Measurements from ENCODE around the gene DHRS7C.

Gene DHRS7C, protein sequence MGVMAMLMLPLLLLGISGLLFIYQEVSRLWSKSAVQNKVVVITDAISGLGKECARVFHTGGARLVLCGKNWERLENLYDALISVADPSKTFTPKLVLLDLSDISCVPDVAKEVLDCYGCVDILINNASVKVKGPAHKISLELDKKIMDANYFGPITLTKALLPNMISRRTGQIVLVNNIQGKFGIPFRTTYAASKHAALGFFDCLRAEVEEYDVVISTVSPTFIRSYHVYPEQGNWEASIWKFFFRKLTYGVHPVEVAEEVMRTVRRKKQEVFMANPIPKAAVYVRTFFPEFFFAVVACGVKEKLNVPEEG

DNA sequence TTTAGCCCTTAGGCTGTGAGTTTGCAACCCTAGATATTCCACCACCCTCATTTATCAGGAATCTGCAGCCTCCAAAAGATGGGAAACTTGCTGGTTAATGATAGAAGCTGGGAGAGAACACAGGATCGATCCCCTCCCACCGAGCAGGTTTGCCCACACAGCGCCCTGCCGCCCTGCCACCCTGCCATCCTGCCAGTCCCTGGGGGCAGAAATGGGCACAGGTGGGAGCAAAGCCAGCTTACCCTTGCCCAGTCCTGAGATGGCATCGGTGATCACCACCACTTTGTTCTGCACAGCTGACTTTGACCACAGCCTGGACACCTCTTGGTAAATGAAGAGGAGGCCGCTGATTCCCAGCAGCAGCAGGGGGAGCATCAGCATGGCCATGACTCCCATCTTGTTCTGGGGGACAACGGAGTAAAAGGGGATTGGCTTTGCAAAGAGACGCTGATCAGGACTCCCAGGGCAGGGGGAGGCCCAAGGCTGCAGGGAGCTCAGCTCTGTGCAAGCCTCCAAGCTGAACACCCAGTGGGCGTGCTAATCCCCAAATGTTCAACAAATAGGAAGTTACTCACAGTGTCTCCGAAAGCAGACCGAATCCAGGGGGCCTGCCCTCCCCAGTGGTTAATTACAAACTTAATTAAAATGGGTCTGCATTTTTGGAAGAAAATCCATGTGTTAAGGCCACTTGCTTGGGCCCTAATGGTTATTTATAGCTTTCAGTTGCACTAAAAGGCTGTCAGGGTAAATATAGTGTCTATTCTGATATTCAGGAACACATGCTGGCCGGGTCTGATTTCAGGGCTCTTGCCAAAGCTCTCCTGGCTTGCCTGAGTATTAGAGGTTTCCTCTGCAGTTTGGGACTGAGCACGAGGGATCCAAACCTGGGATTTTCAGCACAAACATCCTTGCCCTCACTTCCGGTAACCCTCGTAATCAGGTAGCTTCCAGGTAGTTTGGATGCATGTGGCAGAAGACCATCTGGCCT, at the start of gene DHRS7C:
TSS of gene DHRS7C (minus strand) at position 704 of the 988 bp plus-strand sequence. CDS start at position 396, 308 bp downstream.
- DNase-seq (ENCODE audit: low spot score), result no peak

DNA sequence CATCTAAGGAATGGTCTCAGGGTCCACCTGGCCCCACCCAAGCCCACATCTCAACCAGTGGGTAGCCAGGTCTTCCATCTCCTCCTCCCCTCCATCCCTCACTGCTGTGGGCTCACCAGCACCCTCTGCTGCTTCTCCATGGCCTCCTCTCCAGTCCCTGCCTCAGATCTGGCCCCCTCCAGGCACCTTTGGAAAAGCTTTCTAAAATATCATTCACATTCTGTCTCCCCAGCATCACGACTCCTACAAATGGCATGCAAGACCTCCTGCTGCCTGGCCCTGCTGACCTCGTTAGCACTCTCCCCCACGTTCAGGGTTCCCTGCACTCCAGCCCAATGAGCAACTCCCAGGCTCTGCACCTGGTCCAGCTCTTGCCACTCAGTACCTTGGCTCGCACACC, 48.0 kb upstream of the DHRS7C start:
- DNase-seq (ENCODE audit: low spot score), result no peak

DNA sequence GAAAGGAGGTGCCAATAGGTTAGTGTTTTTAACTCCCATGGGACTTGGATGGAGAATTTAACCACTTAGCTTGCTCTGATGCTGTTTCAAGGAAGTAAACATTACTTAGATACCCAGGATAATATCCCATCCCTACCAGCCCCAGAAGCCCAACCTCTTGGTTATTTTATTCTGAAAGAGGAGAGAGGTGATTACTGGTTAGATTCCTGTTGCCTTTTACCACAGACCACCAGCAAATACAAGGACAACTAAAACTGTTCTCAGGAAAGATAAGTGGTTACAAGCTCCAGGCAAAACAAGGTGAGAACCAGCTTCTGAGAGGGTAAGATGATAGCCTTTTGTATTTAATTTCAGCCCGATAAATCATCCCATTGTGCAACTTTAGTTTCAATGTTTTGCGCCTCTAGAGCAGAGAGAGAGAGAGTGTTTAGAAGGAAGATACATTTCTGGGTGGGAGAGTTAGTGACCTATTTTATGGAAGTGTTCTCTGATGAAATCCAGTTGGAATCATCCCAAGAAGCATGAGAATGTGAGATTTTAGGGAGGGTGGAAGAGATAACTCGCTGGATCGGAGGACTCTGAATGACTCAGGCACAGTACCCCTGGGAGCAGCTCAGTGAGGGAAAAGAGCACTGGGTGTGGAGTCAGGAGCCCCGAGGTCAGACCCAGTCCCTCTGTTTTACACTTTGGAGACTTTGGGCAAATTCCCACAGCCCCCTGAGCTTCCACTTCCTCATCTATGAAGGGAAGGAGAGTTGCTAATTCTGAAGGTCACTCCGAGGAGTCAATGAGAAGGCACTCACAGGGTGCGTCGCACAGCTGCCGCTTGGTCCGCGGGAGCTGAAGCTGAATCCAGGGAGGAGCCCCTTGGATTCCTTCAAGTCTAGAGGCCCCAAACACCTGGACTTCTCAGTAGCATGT, 46.4 kb upstream of the DHRS7C start:
- no peak for DNase-seq (ENCODE audit: low spot score)

DNA sequence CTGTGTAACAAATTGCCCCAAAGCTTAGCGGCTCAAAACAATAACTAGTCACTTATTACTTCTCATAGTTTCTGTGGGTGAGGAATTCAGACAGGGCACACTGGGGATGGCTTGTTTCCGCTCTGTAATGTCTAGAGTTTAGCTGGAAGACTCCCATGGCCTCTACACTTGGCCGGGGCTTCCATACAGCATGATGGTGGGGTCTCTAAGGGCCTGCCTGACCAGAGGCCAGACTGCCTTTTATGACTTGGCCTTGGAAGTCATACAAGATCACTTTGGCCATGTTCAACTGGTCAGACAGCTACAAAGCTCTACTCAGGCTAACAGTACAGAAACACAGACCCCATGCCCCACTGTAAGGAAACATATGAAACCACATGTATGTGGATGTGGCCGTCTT, 42.5 kb upstream of the DHRS7C start:
- no peak for DNase-seq (ENCODE audit: low spot score)

DNA sequence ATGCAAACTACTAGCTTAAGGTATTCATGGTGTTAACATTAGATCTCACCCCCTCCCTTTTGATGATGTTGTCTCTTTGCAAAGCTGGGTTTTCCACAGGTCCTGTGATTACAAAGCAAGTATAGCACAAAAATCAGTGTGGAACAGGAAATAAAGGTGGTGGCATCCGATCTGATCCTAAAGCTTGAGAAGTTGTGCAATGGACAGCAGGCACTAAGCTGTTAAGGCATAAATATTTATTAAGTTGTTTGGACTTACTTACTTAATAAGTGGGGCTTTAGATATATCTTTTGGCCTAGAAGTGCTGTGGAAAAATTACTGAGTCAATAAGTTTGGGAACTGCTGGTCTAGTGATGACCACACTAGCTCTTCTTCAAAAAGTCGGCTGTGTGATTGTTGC, 39.3 kb upstream of the DHRS7C start:
- DNase-seq (ENCODE audit: low spot score), result no peak

DNA sequence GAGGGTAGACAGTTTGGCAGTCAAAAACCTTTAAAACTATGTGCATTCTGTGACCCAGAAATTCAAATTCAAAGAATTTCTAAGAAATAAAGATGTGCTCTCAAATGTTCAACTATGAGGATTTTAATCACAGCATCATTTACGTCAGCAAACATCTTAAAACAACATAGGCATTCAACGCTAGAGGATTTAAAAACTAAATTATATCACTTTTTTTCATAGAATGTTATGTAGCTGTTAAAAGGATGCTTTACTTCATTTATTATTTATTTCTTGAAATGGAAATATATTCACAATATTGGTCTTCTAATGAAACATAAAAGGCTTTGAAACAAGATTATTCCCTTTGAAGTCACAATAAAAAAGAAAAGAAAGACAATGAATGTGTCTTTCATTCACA, 38.0 kb upstream of the DHRS7C start:
- no peak for DNase-seq (ENCODE audit: low spot score)

DNA sequence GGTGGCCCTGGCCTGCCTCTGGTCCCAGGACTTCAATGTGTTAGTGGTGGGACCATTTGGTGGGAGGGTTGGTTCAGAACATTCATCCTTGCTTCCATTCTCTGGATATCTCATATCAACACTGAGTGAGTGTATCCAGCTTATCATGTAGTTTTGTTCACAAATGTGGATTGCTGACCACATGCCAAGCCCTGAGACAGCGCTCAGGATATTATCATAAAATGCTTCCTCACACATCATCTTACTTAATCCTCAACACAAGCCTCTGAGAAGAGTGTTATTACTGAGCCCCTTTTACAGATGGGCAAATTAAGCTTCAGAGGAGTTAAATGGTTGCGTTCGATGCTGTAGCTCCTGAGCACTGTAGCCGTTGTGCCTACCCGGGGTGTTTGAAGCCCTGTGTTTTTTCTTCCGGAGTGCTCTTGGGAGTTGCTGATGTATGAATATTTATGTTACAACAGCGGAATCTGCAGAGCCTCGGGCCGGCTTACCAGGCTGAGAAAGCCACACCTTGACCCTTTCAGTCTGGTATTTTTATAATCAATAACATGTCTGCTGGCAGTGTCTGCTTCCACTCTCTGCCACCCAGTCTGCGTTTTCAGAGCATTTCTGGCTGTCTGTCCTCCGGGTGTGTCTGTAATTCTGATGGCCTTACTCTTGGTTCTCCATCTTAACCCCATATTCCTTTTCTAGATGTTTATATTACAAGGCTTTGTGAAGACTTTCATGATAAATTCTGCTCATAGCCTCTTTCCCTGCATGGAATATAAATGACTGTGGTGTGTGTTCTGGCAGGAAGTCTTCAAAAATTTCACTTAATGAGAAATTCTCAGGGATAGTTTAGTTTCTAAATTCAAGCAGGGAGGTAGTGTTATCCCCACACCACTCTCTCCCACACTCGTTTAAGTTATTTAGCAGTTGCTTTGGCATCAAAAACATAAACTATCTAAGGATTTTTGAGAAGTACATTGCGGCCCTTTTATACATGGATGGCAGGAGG, 37.2 kb upstream of the DHRS7C start:
- no peak for DNase-seq (ENCODE audit: low spot score)

DNA sequence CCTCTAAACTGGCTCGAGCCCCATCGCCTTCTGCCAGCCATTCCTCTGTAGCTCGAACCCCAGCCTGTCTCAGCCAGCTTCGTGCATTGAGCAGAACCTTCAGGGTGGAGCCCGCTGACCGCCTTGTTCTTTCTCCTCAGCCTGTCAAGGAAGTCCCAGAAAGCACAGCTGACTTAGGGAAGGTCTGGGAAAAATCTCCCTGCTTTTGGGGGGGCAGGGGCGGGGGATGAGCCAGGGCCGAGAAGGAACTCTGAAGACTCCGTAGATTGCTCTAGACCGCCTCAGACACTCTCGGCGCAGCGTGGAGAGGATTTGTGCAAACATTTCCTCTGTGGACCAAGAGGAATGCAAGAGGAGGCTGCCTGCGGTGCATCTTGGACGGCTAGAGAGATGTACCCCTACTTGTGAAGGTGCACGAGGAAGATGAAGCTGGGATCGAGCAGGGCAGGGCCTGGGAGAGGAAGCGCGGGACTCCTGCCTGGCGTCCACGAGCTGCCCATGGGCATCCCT, 34.3 kb upstream of the DHRS7C start, which contains the start of gene GLP2R:
TSS of gene GLP2R (plus strand) at position 284 of the 510 bp plus-strand sequence. CDS start at position 424, 140 bp downstream.
- DNase-seq (ENCODE audit: low spot score), result no peak

DNA sequence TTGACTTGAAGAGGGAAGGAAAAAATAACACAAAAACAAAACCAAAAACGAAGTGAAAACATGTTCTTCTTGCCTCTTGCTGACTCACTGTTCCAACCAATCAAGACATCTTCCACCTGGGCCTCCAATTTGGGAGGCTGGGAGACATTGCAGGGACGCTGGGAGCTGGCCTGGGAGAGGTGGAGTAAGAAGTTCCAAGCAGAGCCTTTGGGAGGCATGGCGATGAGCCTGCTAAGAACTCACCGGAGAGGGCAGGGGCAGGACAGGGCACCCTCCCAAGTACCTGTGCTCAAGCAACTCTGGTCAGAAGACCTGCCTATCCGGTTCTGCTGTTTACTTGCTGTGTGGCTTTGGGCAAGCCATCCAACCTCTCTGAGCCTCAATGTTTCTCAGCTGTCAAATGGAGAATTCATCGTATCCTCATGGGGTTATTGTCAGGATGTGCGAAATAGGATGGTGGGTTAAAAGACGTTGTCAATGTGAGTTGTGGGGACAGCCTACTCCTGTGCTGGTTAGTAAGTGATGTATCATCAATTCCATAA, 33.5 kb upstream of the DHRS7C start:
- DNase-seq (ENCODE audit: low spot score), result no peak

DNA sequence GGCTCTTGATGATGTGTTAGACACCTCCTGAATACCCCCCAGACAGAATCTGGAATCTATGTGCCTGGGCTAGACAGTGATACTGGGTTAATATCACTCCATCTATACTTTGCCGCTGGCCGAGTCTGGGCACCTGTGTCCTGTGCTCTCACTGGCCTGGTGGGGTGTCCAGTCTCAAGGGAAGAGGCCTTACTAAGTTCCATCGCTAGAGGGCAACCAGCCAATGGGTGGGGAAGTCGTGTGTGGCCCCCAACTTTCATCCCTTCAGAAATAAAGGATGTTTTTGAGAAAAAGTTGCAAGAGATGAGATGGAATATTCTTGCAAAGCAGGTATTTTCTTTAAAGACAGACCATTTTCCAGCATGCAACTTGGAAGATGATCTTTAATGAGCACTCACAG, 32.7 kb upstream of the DHRS7C start:
- no peak for DNase-seq (ENCODE audit: low spot score)

DNA sequence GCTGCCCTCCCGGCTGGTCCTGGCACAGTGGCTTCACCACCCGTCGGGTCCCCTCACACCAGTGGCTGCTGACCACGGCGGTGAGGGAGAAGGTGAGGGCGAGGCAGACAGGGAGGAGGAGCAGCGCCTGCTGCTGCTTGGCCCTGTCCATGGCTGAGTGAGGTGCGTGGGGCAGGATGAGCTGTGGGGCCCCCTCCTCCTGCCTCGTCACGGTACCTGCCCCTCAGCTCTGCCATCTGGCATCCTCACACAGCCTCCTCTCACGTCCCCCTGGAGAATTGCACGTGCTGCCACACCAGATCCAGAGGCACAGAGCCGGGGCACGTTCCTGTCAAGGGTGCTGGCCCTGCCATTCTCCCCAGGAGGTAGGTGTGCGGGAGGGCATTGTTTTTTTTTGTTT, 30.5 kb upstream of the DHRS7C start, which contains the start of gene GSG1L2:
TSS of gene GSG1L2 (minus strand) at position 159 of the 400 bp plus-strand sequence. CDS start at position 151, 8 bp downstream.
- DNase-seq (ENCODE audit: low spot score), result no peak

DNA sequence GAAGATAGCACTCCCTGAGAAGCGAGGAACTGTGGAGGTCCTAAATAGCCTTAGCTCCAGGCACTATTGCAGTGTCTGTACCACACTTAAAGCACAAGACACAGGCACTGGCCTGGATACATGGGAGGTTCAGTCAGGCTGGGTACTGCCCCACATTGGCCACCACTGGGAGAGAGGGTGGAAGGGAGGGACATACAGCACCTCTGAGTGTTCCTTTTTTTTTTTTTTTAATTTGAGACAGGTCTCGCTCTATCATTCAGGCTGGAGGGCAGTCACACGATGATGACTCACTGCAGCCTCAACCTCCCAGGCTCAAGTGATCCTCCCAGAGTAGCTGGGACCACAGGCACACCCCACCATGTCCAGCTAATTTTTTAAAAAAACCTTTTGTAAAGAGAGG, 29.1 kb upstream of the DHRS7C start:
- DNase-seq (ENCODE audit: low spot score), result no peak

DNA sequence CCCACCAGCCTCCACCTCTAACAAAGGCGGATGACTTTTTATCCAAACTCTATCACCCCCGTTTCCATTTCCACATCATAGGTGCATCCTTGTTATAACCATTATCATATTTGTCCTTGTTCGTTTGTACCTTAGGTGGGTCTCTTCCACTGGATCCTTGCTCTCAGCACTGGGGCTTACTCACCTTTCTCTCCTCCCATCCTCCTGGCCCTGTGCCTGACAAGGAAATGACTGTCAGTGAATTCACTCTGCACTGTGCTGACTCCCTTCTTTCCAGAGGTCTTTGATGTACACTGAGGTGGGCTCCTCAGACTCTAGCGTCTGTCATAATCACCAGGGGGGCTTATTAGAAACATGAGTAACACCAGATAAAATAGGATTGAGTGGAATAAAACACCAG, 27.4 kb upstream of the DHRS7C start:
- DNase-seq (ENCODE audit: low spot score), result no peak

DNA sequence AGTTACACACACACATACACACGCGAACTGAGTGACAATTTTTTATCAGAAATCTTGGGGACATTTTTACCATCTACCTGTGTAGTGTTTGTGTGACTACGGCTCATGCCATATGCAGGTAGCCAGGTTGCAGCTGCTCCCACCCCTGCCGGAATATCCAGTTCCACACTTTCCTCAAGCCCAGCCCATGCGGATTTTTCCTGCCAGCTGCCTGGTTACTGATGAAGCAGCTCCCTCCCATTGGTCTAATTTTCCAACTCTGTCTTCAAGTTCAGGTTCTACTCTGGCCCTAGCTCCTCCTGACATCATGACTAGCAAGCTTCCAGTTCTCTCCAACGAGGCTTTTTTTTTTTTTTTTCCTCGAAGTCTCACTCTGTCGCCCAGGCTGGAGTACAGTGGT, 25.7 kb upstream of the DHRS7C start:
- DNase-seq (ENCODE audit: low spot score), result no peak

DNA sequence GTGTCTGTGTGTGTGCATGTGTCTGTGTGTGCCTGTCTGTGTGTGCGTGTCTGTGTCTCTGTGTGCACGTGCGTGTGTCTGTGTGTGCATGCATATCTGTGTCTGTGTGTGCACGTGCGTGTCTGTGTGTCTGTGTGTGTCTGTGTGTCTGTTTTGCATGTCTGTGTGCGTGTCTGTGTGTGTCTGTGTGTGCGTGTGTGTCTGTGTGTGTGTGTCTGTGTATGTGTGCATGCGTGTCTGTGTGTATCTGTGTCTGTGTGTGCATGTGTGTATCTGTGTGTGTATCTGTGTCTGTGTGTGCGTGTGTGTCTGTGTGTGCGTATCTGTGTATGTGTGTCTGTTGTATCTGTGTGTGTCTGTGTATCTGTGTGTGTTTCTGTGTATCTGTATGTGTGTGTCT, 25.1 kb upstream of the DHRS7C start:
- DNase-seq (ENCODE audit: low spot score), result no peak

DNA sequence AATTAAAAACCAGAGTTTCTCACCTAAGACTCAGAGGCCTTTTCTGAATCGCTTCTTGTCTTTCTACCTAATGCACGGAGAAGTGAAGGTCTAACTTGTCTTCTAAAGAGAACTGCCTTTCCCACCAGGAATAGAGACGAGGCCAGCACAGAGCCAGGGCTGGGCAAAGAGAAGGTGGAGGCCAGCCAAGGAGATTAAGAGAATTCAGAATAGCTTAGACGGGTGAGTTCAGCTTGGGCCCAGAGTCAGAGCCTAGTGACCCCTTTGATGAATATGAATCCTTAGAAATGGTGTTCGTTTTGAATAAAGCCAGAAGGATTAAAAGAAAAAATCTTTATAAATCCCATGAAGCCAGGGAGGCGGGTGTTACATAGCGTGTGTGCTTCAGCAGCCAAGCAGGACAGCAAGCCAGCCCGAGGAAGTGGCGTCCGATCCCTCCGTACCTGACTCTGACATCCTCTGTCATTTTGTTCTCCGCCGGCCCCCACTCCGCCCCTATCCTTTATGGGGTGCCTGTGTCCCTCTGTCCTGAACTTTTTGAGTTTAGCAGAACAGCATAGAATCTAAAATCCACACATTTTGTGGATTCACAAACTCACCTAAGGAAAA, 23.0 kb upstream of the DHRS7C start:
- DNase-seq (ENCODE audit: low spot score), result no peak

DNA sequence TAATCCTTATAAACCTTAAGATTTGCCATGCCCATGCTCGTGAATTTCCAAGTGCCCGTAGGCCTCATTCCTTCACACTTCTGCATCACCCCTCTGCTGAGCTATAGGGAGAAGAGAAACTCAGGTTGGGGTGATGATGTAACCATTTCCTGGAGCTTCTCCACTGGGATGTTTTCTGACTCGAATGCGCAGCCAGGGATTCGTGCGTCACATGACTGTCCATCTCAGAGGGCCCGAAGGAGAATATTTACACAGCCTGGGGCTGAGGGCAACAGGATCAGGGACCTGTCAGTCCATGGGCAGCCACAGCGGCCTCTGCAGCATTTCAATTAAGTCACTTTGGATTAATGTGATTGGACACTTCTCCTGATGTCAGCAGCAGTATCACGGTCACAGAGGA, 21.8 kb upstream of the DHRS7C start:
- no peak for DNase-seq (ENCODE audit: low spot score)

DNA sequence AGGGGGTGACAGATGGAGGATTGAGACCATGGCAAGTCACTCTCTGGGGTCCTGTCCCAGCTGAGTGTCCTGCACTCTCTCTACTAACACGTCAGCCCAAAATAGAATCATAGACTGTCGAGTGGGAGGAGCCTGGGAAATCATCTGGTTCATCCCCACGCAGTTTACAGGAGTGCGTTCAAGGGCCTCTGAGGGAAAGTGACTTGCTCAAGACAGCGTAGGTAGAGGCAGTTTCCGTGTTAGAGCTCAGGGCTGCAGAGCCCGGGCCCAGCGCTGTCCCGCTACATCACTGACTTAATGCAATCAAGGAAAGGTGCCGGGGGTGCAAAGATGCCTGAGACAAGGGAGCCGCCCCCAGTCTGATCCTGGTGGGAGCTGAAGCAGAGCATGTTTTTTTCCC, 20.1 kb upstream of the DHRS7C start:
- DNase-seq (ENCODE audit: low spot score), result no peak

DNA sequence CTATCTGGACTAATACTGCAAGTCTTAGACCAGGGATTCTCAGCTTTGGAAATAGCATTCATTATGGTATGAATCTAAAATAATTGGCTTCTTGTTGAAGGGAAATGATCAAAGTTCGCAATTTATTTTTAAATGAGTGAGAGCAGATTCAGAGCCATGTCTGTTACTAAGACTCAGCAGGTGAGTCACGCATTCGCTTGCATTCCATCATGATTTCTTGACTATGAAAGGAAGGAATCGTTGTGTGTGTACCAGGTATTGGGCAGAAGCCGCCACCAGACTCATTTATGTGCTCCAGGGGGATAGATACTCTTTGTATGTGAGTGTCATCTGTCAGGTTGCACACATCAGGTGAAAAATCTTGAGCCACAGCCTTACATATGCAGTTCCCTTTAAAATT, 19.7 kb upstream of the DHRS7C start:
- DNase-seq (ENCODE audit: low spot score), result no peak
